HG02938 (cell line): ENCODE results near the gene ANKZF1.
A peak's percentile ranks its signal among the peaks of the same experiment; 100 is the strongest.
"Not testable (repeated sequence)": the region's sequence is repeated elsewhere in the genome, so short reads cannot be mapped to it uniquely, and the experiment has no call there.

Experiments used
- ATAC-seq: cut with Tn5 transposase; IDR thresholded peaks from one replicate; pipeline ENCODE4 v1.9.1; 2021; ENCODE audit warnings: mild to moderate bottlenecking, moderate library complexity; ENCODE audit not compliant: unreplicated experiment

Gene ANKZF1, protein sequence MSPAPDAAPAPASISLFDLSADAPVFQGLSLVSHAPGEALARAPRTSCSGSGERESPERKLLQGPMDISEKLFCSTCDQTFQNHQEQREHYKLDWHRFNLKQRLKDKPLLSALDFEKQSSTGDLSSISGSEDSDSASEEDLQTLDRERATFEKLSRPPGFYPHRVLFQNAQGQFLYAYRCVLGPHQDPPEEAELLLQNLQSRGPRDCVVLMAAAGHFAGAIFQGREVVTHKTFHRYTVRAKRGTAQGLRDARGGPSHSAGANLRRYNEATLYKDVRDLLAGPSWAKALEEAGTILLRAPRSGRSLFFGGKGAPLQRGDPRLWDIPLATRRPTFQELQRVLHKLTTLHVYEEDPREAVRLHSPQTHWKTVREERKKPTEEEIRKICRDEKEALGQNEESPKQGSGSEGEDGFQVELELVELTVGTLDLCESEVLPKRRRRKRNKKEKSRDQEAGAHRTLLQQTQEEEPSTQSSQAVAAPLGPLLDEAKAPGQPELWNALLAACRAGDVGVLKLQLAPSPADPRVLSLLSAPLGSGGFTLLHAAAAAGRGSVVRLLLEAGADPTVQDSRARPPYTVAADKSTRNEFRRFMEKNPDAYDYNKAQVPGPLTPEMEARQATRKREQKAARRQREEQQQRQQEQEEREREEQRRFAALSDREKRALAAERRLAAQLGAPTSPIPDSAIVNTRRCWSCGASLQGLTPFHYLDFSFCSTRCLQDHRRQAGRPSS

DNA sequence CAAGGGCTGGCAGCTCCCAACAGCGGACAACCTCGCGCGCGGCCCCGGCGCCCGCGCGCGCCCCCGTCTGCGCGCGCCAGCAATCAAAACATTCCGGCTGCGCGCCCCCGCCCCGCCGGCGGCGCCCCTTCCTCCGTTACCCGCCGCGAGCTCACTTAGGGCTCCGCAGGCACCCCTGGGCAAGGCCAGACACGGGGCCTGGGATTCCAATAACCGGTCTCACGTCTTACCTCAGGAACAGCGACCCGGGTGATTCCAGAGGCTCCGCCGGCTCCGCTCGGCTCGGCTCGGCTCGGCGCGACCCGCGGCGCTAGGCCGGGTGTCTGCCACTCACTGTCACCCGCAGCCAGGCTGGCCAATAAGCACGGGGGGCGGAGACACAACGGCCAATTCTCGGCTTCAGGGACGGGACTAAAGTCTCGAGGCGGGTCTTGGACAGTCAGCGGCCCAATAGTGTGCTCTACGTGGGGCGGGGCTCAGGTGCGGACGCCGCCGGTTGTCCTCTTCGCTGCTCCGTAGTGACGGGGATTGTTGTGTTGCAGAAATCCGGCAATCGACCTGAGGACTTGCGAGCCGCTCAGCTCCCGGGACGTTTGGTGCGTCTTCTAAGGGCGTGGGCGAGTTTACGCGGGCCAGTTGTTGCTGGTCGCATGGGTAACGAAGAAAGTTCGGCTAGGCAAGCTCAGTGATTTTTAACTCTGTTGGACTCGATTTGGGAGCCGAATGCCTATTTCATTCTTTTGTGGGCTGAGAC, at the start of gene ANKZF1, which contains the start of gene ATG9A:
Gene ANKZF1 (plus strand): TSS at position 502 of the 754 bp plus-strand sequence. CDS start 452 bp downstream, outside the sequence.
Gene ATG9A (minus strand): TSS at position 332 of the 754 bp plus-strand sequence. CDS start 1,612 bp downstream, outside the sequence.
- peak; percentile 97 for ATAC-seq

DNA sequence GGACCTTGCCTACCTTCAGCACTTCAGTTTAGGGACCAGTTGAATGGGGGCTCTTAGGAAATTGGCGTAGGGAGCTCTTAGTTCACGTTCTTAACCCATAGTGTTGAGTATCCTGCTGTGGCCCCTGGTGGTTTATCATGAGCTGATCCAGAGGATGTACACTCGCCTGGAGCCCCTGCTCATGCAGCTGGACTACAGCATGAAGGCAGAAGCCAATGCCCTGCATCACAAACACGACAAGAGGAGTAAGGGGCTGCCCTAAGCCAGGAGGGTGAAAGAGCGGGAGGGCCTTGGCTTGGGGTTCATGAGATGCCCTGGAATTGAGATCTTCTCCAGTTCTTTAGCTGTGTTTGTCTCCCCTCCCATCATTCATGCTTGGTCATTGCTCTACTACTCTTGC, 48.6 kb upstream of the ANKZF1 start:
- no peak for ATAC-seq

DNA sequence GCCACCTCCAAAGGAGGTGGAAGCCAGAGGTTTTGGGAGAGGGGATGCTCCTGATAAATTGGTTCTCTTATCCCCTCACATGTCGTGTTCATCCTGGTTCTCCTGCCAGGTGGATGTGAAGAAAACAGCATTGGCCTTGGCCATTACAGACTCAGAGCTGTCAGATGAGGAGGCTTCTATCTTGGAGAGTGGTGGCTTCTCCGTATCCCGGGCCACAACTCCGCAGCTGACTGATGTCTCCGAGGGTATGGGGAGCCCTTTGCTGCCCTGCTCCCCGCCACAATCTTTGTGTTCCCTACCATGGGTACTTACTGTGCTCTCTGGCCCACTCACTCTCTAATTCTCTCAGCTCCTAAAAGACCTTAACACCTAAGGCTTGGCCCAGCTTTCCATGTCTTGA, 48.1 kb upstream of the ANKZF1 start:
- ATAC-seq, result no peak

DNA sequence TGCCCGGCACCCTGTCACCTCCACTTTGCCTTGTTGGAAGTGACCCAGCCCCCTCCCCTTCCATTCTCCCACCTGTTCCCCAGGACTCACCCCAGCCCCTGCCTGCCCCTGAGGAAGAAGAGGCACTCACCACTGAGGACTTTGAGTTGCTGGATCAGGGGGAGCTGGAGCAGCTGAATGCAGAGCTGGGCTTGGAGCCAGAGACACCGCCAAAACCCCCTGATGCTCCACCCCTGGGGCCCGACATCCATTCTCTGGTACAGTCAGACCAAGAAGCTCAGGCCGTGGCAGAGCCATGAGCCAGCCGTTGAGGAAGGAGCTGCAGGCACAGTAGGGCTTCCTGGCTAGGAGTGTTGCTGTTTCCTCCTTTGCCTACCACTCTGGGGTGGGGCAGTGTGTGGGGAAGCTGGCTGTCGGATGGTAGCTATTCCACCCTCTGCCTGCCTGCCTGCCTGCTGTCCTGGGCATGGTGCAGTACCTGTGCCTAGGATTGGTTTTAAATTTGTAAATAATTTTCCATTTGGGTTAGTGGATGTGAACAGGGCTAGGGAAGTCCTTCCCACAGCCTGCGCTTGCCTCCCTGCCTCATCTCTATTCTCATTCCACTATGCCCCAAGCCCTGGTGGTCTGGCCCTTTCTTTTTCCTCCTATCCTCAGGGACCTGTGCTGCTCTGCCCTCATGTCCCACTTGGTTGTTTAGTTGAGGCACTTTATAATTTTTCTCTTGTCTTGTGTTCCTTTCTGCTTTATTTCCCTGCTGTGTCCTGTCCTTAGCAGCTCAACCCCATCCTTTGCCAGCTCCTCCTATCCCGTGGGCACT, 47.1 kb upstream of the ANKZF1 start:
- no peak for ATAC-seq

DNA sequence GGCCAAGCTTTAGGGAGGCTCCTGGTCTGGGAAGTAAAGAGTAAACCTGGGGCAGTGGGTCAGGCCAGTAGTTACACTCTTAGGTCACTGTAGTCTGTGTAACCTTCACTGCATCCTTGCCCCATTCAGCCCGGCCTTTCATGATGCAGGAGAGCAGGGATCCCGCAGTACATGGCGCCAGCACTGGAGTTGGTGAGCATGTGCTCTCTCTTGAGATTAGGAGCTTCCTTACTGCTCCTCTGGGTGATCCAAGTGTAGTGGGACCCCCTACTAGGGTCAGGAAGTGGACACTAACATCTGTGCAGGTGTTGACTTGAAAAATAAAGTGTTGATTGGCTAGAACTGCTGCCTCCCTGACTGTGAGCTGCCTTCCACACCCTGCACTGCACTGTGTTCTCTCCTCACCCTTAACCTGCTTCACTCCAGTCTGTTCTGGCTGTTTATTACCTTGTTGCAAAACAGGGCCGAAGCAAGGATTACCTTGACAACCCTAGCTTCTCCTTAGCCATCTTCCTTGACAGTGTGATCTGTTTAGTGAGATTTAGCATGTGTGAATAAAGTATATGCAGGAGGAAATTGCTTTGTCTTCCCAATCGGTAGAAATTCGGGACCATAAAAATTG, 46.3 kb upstream of the ANKZF1 start:
- no peak for ATAC-seq

DNA sequence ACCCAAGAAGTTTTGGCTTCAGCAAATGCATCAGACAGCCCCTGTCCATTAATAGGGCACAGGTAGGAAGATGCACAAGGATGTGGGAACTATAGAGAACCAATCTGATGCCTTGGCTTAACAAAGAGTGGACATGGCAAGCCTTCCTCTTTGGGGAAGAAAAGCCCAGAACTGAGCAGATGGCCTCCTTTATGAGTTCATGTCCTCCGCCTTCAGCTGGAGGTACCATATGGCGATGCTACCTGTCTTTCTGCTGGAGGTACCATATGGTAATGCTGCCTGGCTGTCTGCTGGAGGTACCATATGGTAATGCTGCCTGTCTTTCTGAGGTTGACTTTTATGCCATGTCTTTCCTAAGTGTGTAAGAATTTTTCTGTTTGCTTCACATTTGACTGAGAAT, 45.5 kb upstream of the ANKZF1 start:
- no peak for ATAC-seq

DNA sequence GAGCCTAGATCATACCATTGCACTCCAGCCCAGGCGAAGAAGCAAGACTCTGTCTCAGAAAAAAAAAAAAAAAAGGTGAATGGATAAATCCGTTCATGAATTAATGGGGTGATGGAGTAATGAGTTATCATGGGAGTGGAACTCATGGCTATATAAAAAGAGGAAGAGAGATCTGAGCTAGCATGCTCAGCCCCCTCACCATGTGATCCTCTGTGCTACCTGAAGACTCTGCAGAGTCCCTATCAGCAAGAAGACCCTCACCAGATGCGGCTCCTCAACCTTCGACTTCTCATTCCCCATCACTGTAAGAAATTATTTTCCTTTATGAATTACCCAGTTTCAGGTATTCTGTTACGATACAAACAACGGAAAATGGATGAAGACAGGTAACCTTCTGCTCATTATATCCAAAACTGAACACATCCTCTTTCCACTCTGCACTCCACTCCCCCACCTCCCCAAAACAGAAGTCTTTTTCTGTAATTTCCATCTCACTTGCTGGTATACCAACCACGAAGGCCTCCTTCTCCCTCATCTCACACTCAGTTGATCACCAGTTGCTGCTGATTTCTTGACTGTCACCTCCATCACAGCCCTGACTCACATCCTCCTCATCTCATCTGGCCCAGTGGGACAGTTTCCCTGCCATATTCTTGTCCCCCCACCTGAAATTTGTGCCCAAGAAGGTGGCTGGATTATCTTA, 42.7 kb upstream of the ANKZF1 start:
- ATAC-seq, result no peak

DNA sequence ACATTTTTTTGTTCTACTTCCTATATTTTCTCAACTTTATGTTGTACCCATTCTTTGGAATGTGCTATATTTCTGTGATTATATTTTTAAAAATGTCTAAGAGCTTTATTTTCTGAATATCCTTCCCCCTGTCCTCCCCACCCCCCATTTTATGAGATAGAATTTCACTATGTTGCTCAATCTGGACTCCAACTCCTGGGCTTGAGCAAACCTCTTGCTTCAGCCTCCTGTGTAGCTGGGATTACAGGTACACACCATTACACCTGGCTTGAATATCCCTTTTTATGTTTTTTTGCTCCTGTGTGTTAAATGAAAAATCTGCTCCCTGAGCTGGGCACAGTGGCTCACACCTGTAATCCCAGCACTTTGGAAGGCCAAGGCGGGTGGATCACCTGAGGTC, 32.2 kb upstream of the ANKZF1 start:
- no peak for ATAC-seq

DNA sequence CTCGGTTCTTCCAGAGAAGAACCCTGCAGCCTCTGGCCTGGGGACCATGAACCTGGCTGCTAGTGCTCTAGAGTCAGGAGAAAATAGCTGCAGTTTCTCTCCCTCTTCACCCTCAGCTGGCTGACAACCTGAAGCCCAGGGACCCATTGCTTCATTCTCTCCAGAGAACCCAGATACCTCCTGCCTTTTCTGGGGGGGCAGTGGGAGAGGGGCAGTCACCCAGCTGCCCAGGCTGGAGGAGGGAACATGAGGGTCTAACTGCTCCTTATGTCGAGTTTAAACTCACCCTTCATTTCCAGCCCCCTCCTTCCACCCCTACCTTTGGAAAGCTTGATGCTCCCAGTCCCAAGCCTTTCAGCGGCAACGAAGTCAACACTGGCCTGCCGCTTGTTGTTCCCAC, 30.6 kb upstream of the ANKZF1 start:
- ATAC-seq, result no peak

DNA sequence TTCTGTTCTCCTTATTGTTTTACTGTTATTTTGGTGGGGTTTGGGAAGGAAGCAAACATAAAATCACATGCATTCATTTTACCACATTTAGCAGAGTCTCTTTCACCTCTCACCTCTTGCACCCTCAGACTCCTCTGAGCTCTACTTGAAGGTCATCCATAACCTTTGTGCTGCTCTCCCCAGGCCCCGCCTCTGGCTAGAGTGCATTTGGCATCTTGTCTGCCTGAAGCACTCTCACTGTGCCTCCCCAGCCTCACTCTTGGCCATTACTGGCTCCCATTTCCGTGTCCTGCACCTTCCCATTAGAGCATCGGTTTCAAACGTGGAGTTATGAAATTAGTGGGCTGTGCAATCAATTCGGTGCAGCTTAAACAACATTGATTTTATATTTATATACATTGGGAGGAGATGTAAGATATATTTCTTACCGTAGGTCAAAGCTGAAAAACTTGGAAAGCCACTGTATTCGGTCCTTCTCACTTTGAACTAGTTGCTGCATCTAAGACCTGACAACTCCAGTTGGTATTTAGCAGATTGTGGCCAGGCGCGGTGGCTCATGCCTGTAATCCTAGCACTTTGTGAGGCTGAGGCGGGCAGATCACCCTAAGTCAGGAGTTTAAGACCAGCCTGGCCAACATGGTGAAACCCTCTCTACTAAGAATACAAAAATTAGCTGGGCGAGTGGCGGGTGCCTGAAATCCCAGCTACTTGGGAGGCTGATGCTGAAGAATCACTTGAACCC, 30.0 kb upstream of the ANKZF1 start:
- no peak for ATAC-seq

DNA sequence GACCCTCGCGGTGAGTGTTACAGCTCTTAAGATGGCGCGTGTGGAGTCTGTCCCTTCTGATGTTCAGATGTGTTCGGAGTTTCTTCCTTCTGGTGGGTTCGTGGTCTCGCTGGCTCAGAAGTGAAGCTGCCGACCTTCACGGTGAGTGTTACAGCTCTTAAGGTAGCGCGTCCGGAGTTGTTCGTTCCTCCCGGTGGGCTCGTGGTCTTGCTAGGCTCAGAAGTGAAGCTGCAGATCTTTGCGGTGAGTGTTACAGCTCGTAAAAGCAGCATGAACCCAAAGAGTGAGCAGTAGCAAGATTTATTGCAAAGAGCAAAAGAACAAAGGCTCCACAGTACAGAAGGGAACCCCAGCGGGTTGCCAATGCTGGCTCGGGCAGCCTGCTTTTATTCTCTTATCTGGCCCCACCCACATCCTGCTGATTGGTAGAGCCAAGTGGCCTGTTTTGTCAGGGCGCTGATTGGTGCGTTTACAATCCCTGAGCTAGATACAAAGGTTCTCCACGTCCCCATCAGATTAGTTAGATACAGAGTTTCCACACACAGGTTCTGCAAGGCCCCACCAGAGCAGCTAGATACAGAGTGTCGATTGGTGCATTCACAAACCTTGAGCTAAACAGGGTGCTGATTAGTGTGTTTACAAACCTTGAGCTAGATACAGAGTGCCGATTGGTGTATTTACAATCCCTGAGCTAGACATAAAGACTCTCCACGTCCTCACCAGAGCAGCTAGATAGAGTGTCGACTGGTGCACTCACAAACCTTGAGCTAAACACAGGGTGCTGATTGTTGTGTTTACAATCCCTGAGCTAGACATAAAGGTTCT, 28.9 kb upstream of the ANKZF1 start:
- ATAC-seq, result not testable (repeated sequence)

DNA sequence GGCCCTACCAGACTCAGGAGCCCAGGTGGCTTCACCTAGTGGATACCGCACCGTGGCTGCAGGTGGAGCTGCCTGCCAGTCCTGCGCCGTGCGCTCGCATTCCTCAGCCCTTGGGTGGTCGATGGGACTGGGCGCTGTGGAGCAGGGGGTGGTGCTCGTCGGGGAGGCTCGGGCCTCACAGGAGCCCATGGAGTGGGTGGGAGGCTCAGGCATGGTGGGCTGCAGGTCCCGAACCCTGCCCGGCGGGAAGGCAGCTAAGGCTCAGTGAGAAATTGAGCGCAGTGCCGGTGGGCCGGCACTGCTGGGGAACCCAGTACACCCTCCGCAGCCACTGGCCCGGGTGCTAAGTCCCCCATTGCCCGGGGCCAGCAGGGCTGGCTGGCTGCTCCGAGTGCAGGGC, 28.3 kb upstream of the ANKZF1 start:
- not testable (repeated sequence) for ATAC-seq

DNA sequence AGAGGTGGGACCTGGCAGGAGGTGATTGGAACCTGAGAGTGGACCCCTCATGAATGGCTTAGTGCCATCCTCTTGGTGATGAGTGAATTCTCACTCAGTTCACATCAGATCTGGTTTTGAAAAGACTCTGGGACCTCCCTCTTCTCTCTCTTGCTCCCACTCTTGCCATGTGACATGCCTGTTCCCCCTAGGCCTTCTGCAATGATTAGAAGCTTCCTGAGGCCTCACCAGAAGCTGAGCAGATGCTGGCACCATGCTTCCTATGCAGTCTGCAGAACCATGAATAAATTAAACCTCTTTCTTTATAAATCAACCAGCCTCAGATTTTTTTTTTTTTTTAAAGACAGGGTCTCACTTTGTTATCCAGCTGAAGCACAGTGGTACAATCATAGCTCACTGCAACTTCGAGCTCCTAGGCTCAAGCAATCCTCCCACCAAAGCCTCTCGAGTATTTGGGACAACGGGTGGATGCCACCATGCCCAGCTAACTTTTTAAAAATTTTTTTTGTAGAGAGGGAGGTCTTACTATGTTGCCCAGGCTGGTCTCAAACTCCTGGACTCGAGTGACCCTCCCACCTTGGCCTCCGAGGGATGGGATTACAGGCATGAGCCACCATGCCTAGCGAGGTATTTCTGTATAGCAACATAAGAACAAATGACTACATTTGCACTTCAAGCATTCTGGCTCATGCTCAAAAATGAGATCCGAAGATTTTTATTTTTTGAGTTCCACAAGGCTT, 25.0 kb upstream of the ANKZF1 start:
- no peak for ATAC-seq

DNA sequence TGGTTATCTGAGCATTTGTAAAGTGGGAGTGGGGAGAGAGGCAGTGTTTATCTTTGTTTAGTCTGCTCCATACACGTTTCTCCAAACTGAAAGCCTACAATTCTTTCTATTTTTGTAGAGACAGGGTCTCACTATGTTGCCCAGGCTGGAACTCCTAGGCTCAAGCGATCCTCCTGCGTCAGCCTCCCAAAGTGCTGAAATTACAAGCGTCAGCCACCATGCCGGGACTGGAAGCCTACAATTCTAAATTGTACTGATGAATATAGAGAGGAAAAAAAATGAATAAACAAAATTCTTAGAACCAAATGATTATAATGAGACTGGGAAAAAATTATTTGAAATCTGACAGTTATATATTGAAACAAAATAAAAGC, 24.5 kb upstream of the ANKZF1 start:
- ATAC-seq, result no peak

DNA sequence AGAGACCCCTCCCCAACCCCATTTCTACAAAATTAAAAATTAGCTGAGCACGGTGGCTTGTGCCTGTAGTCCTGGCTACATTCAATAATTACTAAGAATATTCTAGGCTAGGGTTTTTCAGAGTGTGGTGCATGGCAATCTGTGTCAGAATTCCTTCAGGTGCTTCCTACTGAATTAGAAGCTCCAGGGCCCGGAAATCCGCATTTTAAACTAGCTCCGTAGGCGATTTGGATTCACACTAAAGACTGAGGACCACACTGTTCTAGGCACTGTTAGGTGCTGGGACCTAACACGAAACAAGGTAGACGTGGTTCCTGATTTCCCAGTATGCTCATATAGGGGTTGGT, 23.7 kb upstream of the ANKZF1 start:
- no peak for ATAC-seq

DNA sequence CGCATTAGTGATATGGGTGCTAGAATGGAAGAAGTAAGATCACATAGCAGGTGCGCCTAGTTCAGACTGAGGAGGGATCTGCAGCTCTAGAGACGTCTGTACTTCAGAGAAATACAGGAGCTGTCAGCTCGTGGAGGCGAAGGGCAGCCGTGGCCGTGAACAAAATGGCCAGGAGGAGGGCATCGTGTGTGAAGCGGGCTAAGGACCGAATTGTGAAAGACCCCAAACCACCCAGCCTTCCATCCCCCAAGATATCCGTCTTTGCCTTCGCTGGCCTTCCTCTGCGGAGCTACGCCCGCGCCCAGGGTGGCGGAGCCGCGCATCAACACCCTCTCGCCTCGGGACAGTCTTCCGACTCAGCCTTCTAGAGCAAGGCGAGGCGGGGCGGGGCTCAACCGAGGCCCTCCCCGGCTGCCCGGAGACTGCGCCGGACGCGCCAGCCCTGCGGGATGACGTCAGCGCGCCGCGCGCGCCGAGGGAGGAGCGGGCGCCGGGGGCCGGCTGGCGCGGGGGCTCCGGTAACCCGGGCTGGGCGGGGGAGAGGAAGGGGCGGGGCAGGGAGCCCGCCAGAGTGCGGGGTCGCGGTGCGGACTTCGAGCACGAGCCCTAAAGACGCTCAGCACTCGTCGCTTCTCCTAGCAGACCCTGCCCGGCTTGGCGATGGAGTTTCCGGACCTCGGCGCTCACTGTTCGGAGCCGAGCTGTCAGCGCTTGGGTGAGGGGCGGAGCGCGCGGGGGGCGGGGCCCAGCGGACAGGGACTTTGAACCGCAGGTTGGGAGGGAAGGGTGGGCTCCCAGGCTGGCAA, 23.1 kb upstream of the ANKZF1 start, which contains the start of gene ZFAND2B:
Gene ZFAND2B (plus strand): TSS at position 455 of the 806 bp plus-strand sequence. CDS start 206 bp downstream, at position 661.
- peak; percentile 94 for ATAC-seq
